Measurements from ENCODE around the gene LEP. TPM values are rescaled to one million over a fixed set of nuclear protein-coding genes. Genes with fewer than 3 reads are reported as not detected.

LEP gene
- total and polyA plus RNA-seq, 2 of the 8 experiments (the other 6 are each of a cell fraction or from before 2014, with no cell fraction given), result not detected

GRCh38 chr7:128206747-128207500, 34.2 kb upstream of the LEP start (continued):
- no peak for TF ChIP-seq CEBPB (IDR thresholded peaks at IDR 0.05; ENCODE audit: low read depth, low read length)
- TF ChIP-seq ASH2L (IDR thresholded peaks at IDR 0.05; ENCODE audit: low read length), result no peak
- no peak for TF ChIP-seq BRCA1 (IDR thresholded peaks at IDR 0.05; ENCODE audit: low read depth, low read length)
- no peak for TF ChIP-seq RBBP5 (IDR thresholded peaks at IDR 0.05; ENCODE audit: borderline replicate concordance, low read depth, low read length)
